Stimulated activated CD8-positive, alpha-beta memory T cell treated with anti-CD3 and anti-CD28 coated beads, Interleukin-12 subunit alpha, Interleukin-12 subunit beta, amount 100 ng/mL, for 24 hours (primary cell): ENCODE results near the gene TXNDC2.
"Not testable (repeated sequence)": the region's sequence is repeated elsewhere in the genome, so short reads cannot be mapped to it uniquely, and the experiment has no call there.

Experiments
- DNase-seq: peaks from one replicate; pipeline ENCODE4 v3.0.0-alpha.2; 2020; ENCODE audit errors: extremely low read depth

The TXNDC2 gene

DNA sequence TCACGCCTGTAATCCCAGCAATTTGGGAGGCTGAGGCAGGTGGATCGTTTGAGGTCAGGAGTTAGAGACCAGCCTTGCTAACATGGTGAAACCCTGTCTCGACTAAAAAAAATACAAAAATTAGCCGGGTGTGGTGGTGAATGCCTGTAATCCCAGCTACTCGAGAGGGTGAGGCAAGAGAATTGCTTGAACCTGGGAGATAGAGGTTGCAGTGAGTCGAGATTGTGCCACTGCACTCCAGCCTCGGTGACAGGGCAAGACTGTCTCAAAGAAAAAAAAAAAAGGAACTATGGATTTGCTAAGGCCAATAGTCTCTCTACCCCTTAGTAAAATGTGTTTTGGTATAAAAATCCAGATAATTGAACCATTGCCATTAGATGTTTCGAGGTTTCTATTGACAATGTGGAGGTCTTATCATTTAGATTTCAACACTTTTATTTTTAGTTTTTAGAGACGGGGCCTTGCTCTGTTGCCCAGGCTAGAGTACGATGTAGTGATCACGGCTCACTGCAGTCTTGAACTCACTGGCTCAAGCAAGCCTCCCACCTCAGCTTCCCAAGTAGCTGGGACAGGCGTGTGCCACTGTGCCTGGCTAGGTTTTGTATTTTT lies 1.1 kb upstream of the TXNDC2 start:
- DNase-seq = no peak

DNA sequence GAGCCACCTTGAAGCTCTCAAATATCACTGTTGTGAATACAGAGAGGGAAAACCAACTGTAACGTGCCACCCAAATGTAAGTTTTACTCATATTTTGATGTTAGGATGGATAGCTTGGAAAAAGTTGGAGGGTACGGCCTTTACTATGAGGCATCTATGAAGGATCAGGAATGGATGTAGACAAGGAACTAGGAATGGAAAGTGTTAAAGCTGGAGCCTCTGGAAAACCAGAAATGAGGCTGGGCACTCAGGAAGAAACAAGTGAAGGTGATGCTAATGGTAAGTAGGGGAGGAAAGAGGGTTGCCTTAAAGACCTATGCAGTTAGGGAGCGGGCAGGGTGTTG lies 204 bp downstream of the TXNDC2 start:
- DNase-seq = no peak

DNA sequence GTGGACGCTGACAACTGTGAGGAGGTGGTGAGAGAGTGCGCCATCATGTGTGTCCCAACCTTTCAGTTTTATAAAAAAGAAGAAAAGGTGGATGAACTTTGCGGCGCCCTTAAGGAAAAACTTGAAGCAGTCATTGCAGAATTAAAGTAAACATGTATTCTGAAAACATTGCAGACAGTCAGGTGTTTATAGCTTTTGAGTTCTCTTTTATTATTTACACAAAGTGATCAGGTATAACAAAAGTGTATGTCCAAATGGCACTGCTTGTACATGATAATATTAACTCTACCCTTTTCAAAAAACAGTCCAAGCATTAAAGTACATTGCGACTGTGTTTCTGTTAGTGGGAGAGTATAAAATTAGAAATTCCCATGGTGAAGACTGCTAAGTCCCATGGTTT lies 2.2 kb downstream of the TXNDC2 start:
- DNase-seq = no peak

DNA sequence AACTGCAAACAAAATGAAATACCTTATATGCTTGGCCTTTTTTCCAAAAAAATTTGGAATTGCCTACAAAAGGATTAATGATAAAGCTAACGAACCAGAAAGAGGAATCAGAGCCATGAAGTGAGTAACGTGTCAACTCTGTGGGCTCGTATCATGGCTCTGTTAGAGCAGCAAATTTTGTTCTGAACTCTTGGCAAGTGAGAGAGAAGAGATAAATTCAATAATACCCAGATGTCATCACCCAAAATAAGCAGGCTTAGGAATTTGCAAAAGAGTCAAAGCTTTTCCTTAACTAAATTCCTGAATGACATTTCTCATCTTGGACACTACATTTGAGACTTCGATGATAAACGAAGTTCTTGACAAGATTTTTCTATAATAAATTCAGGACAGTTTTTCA lies 4.4 kb downstream of the TXNDC2 start:
- DNase-seq = no peak

DNA sequence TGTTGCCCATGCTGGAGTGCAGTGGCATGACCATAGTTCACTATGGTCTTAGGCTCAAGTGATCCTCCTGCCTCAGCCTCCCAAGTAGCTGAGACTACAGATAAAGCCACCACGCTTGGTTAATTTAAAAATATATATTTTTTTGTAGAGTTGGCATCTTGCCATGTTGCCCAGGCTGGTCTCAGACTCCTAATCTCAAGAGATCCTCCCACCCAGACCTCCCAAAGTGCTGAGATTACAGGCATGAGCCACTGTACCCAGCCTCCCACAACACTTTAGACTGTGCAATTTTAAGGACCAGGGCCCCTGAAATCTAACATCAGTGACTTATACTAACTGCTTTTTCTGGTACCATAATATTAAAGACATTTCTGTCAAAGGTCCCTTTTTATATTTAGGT lies 5.2 kb downstream of the TXNDC2 start:
- no peak for DNase-seq

DNA sequence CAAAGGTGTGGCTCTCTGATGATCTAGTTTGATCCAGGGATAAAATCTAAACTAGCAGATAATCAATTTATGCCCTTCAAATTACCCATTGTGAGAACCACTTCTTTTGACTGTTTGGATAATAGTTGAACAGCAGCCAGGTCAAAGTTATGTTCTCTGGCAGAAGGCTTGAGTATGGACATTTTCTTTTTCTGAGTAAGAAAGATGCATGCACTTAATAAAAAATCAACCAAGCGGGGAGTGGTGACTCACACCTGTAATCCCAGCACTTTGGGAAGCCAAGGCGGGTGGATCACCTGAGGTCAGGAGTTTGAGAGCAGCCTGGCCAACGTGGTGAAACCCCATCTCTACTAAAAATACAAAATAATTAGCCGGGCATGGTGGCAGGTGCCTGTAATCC lies 5.7 kb downstream of the TXNDC2 start:
- DNase-seq = not testable (repeated sequence)

DNA sequence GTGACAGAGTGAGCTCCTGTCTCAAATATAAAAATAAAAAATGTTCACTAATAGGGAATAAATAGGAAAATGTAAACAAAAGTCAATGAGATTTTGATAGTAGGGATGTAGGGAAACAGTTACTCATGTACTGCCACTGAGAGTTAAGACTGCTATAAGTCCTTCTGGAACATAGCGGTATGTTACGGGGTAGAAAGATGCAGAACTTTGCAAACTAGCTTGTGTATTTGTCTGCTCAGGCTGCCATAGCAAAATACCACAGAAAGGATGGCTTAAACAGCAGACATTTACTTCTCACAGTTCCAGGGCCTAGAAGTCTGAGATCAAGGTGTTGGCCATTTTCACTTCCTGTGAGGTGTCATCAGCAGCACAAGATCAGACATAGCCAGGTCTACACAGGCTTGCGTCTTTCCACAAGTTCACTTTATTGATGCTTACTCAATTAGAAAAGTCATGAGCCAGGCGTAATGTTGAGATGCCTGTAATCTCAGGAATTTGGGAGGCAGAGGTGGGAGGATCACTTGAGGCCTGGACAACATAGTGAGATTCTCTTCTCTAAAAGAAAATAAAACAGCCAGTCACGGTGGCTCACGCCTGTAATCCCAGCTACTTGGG lies 8.8 kb downstream of the TXNDC2 start:
- no peak for DNase-seq

DNA sequence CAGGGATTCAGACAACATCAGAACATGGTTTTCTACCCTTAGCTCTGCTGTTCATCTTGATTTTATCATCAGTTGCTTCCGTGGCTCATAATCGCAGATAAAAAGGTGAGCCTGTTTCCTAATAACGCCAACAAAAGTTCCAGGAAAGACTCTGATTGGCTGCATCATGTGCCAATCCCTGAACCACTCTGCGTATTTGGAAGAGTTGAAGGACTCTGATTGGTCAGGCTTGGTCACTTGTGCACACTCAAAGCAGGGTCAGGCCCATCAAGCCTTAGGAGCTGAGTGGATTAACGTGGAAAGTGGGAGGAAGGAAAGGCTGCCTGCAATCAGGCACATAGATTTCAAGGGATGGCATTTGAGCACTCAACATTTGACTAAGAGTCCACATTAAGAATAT lies 11.4 kb downstream of the TXNDC2 start:
- no peak for DNase-seq

DNA sequence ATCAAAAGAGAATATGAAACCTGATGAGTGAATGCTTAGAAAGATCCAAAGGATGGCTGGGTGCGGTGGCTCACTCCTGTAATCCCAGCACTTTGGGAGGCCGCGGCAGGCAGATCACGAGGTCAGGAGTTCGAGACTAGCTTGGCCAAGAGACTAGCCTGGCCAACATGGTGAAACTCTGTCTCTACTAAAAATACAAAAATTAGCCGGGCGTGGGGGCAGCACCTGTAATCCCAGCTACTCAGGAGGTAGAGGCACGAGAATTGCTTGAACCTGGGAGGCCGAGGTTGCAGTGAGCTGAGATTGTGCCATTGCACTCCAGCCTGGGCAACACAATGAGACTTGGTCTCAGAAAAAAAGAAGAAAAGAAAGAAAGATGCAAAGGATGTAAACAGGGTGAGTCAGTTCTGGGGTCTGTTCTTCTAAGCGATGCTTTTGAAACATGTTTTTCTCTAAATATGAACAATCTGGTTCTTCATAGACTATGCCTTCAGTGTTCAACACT lies 12.1 kb downstream of the TXNDC2 start:
- DNase-seq = not testable (repeated sequence)

DNA sequence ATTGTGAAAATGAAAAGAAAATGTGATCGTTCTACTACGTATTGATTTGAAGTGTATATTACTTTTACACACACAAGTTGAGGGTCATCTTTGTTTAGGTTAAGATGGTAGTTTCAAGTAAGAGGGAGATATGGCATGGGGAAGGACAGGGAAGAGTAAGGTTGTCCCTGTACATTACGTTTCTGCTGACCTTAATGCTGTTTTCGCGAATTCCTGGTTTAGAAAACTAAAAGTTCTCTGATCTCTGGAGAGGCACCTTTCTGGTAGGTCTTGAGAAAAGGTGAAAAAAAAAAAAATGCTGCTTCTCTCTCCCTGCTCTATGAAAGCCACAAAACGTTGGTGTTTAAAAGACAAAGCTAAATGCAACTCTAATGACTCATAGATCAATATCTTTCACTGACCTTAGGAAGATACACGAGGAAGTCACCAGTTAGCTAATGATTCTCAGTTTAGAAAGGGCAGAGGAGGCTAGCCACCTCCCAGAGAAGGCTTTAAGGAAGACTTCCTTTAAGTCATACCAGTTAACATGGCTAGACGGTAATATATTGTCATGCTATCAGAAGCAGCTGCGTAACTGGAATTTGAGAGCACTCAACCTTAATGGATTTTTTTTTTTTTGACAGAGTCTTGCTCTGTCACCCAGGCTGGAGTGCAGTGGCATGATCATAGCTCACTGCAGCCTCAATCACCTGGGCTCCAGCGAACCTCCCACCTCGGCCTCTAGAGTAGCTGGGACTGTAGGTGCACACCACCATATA lies 13.2 kb downstream of the TXNDC2 start:
- DNase-seq = no peak

DNA sequence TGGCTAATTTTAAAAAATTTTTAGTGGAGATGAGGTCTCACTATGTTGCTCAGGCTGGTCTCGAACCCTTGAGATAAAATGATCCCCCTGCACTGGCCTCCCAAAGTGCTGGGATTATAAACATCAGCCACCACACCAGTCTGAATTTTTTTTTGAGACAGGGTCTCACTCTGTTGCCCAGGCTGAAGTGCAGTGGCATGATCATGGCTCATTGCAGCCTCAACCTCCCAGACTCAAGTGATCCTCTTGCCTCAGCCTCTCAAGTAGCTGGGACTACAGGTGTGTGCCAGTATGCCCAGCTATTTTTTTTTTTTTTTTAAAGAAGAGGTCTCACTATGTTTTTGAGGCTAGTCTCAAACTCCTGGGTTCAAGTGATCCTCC lies 13.8 kb downstream of the TXNDC2 start:
- not testable (repeated sequence) for DNase-seq

DNA sequence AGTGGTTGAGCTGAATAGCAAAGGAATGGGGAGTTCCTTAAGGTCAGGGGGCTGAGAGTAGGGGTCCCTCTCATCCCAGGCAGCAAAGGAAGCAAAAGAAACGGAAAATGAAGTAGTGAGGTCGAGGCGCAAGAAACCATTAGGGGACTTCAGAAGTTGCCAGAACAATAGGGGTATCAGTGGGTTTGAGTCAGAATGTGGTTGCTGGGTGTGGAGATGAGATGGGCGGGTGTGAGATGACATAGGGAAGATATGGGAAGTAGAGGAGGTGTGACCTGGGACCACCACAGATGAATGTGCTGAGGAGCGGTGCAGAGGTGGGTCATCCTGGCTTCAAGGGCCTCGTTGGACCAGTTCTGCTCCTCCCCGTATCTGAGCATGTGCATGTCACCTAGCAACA lies 14.9 kb downstream of the TXNDC2 start:
- no peak for DNase-seq

DNA sequence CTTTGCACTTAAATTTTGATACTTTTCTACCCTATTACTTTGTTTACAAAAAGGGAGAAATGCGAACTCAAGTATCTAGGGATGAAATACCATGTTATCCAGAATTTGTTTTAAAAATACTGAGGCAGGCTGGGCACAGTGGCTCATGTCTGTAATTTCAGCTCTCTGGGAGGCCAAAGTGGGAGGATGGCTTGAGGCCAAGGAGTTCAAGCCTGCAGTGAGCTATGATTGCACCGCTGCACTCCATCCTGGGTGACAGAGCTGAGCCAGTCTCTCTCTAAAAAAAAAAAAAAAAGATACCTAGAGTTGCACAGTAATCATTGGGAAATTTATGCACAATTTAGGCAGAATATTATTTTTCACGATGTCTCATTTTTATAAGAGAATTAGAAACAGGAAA lies 15.6 kb downstream of the TXNDC2 start:
- no peak for DNase-seq

DNA sequence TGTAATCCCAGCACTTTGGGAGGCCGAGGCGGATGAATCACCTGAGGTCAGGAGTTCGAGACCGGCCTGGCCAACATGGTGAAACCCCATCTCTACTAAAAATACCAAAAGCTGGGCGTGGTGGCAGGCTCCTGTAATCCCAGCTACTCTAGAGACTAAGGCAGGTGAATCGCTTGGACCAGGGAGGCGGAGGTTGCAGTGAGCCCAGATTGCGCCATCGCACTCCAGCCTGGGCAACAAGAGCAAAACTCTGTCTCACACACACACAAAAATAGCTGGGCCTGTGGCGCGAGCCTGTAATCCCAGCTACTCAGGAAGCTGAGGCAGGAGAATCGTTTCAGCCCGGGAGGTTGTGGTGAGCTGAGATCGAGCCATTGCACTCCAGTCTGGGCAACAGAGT lies 16.5 kb downstream of the TXNDC2 start:
- not testable (repeated sequence) for DNase-seq

DNA sequence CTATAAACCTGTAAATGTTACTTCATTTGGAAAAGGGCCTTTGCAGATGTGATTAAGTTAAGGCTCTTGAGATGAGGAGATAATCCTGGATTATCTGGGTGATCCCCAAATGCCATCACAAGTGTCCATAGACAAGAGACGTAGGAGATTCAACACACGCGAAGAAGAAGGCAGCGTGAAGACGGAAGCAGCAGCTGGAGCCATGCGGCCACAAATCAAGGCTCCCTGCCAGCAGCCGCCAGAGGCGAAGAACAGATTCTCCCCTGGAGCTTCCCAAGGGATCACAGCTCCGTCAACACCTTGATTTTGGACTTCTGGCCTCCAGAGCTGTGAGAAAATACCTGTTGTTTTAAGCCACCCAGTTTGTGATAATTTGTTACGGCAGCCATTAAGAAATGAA lies 17.1 kb downstream of the TXNDC2 start:
- DNase-seq = no peak

DNA sequence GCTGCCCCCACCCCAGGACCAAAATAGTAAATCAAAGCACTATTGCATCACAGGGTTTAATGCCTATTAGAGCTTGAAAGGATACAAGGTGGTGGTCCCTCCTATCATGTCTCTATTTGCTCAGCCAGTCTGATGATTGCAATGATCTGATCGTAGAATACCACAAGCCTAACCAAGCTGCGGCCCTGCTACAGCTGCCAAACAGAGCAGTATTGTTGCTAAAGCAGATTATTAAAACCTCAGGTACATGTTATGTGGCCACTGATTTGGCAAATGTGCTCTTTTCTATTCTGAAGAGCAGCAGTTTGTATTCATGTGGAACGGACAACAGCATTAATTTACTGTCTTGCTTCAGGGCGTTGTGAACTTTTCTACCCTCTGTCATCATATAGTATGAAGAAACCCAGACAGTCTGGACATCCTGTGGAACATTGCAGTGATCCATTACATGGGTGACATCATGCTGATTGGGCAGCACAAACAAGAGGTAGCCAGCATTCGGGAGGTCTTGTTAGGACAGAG lies 19.7 kb downstream of the TXNDC2 start:
- no peak for DNase-seq

DNA sequence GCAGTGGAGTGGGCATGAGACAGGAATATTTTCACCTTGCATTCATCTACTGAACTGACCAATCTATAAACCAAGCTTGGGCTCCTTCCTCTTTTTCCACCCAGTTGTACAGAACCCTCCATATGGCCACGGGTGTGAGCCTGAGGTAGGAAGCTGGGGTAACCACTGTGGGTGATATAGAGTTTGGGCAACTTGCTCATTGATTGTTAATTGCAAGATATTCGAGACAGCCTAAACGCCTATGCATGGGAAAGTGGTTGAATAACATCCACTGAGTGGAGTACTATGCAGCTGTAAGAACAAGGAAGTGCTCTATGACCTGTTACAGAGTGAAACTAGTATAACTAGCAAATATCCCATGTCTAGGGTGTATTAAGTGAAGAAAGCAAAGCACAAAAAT lies 20.7 kb downstream of the TXNDC2 start:
- DNase-seq = no peak

DNA sequence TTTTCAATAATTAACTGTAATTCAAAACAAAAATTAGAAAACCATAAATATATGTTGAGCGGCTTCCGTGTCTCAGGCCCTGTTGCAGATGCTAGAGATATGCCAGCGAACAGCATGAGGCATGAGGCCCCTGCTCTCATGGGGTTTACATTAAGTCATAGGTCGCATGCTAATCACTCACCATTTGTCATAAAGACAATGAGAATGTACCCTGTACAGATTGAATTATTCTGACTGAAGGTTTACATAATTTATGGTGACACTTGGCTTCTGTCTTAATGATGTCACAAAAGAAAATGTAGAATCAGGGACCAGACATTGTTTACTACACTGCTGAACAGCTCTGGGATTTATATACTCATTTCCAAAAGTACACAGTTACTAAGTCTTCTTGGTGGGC lies 22.1 kb downstream of the TXNDC2 start:
- no peak for DNase-seq

DNA sequence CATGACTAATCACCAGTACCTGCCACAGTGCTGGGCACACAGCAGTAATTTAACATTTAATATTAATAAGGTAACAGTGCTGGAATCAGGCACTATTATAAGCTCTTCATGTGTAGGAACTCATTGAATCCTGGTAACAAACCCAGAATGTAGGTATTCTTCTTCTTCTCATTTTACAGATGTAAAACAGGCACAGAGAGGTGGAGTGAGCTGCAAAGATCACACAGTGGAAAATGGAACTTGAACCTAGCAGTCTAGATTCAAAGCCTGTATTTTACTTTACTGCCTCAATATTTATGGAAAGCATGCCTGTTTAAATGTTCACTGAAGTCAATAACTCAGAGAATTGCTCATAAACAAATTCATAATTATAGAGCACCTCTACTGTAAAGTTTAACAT lies 24.3 kb downstream of the TXNDC2 start:
- no peak for DNase-seq

DNA sequence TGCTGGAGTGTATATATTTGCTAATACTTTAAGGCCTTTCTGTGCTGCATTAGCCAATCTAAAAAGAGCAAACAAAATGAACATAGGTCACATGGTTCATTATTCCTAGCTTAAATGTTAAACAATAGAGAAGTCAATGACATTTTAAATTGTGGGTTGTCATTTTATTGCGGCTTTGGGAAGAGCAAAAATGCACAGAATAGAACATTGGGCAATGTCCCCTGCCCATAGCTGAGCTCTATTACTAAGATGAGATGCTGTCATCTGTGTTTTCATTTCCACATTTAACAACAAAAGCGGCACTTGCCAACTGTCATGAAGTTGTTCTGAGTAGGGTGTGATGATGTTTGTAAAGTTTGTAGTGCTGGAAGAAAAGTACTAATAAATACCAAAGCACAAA lies 24.9 kb downstream of the TXNDC2 start:
- no peak for DNase-seq

DNA sequence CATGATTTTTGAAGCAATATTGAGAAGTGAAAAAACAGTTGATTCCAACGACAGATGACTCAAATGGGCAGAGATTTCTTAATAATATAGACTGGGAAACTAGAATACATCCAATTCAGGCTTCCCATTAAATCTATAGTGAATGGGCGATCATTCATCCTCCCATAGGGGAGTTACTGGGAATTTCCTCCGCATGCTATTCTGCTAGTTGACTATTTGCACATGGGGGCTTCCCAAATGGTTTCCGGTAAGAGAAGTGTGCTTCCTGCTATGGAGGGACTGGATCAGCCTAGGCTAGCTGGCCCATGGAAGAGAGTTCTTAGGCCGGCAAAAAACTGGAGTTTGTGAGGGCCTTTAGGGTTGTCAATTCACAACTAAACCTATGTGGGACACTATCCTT lies 25.5 kb downstream of the TXNDC2 start:
- DNase-seq = no peak

DNA sequence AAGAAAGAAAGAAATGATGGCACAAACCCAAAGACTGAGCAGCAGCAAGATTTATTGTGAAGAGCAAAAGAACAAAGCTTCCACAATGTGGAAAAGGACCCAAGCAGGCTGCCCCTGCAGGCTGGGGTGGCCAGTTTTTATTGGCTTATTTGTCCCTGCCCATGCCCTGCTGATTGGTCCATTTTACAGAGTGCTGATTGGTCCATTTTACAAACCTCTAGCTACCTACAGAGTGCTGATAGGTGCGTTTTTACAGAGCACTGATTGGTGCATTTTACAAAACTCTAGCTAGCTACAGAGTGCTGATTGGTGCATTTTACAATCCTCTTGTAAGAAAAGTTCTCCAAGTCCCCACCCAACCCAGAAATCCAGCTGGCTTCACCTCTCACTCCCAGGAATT lies 26.5 kb downstream of the TXNDC2 start:
- not testable (repeated sequence) for DNase-seq

DNA sequence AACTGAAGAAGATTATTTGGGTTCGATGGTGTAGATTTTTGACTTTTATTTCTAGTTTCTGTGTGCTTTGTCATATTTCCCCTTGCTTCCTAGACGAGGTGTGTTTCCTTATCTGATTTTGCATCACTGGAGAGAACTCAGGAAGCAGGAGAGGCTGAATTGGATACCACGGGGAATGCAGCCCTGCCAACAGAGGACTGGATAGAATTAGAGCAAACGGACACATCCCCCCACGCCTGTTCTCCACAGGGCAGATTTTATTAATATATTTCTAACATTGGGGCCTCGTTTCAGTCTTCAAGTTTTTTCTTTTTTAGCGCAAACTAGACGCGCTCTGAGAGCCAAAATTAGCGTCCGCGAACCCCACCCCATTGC lies 27.4 kb downstream of the TXNDC2 start:
- DNase-seq = no peak
